Measurements from ENCODE around the gene TRIM6. TPM values are rescaled to one million over a fixed set of nuclear protein-coding genes. Genes with fewer than 3 reads are reported as not detected.

The TRIM6 gene
- not detected for total RNA-seq
- 0.06 TPM for polyA plus RNA-seq (2013, experiment 1 of 2)
- polyA plus RNA-seq (2013, experiment 2 of 2), result 0.38 TPM
- total RNA-seq, result 0 to 1.1 (median 0) reads per million in 172 experiments

GRCh38 chr11:5596607-5597201, at the start of gene TRIM6:
Gene TRIM6 (plus strand): TSS chr11:5596637. CDS start chr11:5596898, 261 bp downstream.
- H3K4me1 Mint-ChIP-seq (ENCODE audit: low read depth), result peaks cover 12% of the 10 kb centered on the region
- DNase-seq (peak in 4 of 14 experiments; percentile 2 to 27 (median 14)), ATAC-seq (ENCODE audit: poor library complexity) (peak; percentile 39)
- Histone ChIP-seq H3K27me3 (ENCODE audit: control insufficient read depth in 1 of 2, insufficient read depth in 2 of 2, low read length in 2 of 2) (peaks cover 0 to 8% of the 10 kb centered on the region in 2 experiments), H3K27ac (ENCODE audit: low read depth in 1 of 2, low read length in 2 of 2) (no peak within 1 kb of the TSS), H3K36me3 (ENCODE audit: insufficient read depth, low read length) (no peaks in the 10 kb centered on the region), H3K4me3 (ENCODE audit: low read length) (peak within 1 kb of the TSS; percentile 52), H3K4me1 (ENCODE audit: insufficient read depth, low read length) (peaks cover 8% of the 10 kb centered on the region), H3K9me3 (ENCODE audit: control insufficient read depth in 1 of 2, insufficient read depth in 1 of 2, low read length in 2 of 2) (no peaks in the 10 kb centered on the region)
- ChIA-PET CTCF (no interaction called here), POLR2A (interaction anchor here (0.7 kb wide), 1 partner anchor 105 kb away, joined by 3 read pairs; no protein-coding TSS in a partner anchor)
- no peak for TF ChIP-seq CTCF (IDR thresholded peaks at IDR 0.05)
- H3K9me3 Mint-ChIP-seq, result no peaks in the 10 kb centered on the region
- no peaks in the 10 kb centered on the region for H3K36me3 Mint-ChIP-seq (ENCODE audit: low read depth)
- H3K27me3 Mint-ChIP-seq, result peaks cover 20% of the 10 kb centered on the region
- intact Hi-C loops (cut with DNase I, micrococcal nuclease), result no loop called here
- peak within 1 kb of the TSS; percentile 86 for H3K4me3 Mint-ChIP-seq
- no peak within 1 kb of the TSS for H3K27ac Mint-ChIP-seq

- no peaks in the 10 kb centered on the region for H3K36me3 Mint-ChIP-seq (ENCODE audit: low read depth)
- Histone ChIP-seq H3K27me3 (ENCODE audit: control insufficient read depth in 1 of 2, insufficient read depth in 2 of 2, low read length in 2 of 2) (no peaks in the 10 kb centered on the region), H3K36me3 (ENCODE audit: insufficient read depth, low read length) (no peaks in the 10 kb centered on the region), H3K4me3 (ENCODE audit: low read length) (no peak overlapping the region), H3K4me1 (ENCODE audit: insufficient read depth, low read length) (no peaks in the 10 kb centered on the region), H3K27ac (ENCODE audit: low read depth in 1 of 2, low read length in 2 of 2) (no peak overlapping the region), H3K9me3 (ENCODE audit: control insufficient read depth in 1 of 2, insufficient read depth in 1 of 2, low read length in 2 of 2) (no peaks in the 10 kb centered on the region)
- intact Hi-C loops (cut with DNase I, micrococcal nuclease), result no loop called here
- H3K27ac Mint-ChIP-seq, result no peak overlapping the region
- no peak overlapping the region for H3K4me3 Mint-ChIP-seq
- no peak for TF ChIP-seq CTCF (IDR thresholded peaks at IDR 0.05)
- DNase-seq (no peak), ATAC-seq (ENCODE audit: poor library complexity) (no peak)
- no peaks in the 10 kb centered on the region for H3K27me3 Mint-ChIP-seq
- H3K4me1 Mint-ChIP-seq (ENCODE audit: low read depth), result no peaks in the 10 kb centered on the region
- ChIA-PET CTCF (no interaction called here), POLR2A (no interaction called here)
- H3K9me3 Mint-ChIP-seq, result no peaks in the 10 kb centered on the region
Observed at GRCh38 chr11:5547982-5548381, 48.5 kb upstream of the TRIM6 start.

- Mint-ChIP-seq H3K27ac (no peak within 1 kb of the TSS), H3K27me3 (no peaks in the 10 kb centered on the region), H3K36me3 (ENCODE audit: low read depth) (no peaks in the 10 kb centered on the region), H3K9me3 (no peaks in the 10 kb centered on the region), H3K4me1 (ENCODE audit: low read depth) (no peaks in the 10 kb centered on the region), H3K4me3 (no peak within 1 kb of the TSS)
- Histone ChIP-seq H3K27me3 (ENCODE audit: control insufficient read depth in 1 of 2, insufficient read depth in 2 of 2, low read length in 2 of 2) (no peaks in the 10 kb centered on the region), H3K9me3 (ENCODE audit: control insufficient read depth in 1 of 2, insufficient read depth in 1 of 2, low read length in 2 of 2) (no peaks in the 10 kb centered on the region), H3K36me3 (ENCODE audit: insufficient read depth, low read length) (no peaks in the 10 kb centered on the region), H3K27ac (ENCODE audit: low read depth in 1 of 2, low read length in 2 of 2) (no peak within 1 kb of the TSS), H3K4me1 (ENCODE audit: insufficient read depth, low read length) (no peaks in the 10 kb centered on the region), H3K4me3 (ENCODE audit: low read length) (no peak within 1 kb of the TSS)
- POLR2A ChIA-PET, result no interaction called here
- ATAC-seq (ENCODE audit: poor library complexity), result no peak
- intact Hi-C loops (cut with DNase I, micrococcal nuclease), result no loop called here
- no peak for DNase-seq
- TF ChIP-seq CTCF (IDR thresholded peaks at IDR 0.05), result no peak
- CTCF ChIA-PET, result no interaction called here
Observed at GRCh38 chr11:5548440-5548839, 48.0 kb upstream of the TRIM6 start, which contains the start of gene OR52H1. Gene OR52H1 (minus strand): TSS chr11:5548540. CDS start chr11:5545505, 3,035 bp downstream.
